Measurements from ENCODE around the gene SLC25A1.

DNA sequence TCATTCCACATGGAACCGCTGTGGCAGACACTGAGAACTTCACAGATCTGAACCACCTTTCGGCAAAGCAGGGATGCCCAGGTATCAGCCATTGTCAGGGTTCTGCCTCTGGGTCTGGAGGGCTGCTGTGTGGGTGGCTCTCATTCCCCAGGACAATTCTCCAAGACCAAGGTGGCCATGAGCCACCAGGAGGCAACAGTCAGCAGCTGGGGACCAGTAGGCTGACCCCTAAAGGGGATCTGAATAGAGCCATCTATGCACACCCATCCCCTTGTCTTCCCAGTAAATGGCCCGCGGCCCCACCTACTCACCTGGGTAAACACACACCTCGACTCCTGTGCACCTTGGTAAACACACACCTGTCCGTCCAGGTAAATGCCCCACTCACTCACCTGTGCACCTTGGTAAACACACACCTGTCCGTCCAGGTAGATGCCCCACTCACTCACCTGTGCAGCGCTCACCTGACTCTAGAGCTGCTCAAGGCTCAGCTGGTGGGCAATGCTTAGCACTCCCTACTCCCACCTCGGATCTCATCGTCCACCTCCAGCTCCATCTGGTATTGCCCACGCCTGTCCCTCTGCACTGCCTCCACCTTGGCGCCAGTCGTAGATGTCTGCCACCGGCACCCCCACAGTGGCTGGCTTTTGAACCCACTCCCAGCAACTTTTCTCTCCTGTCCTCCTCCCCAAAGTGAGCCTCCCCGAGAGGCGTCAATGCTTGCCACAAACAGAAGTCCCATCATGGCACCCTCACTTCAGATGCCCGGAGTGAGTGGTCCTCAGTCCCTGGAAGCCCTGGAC lies 10.2 kb downstream of the SLC25A1 start:
- TF ChIP-seq EZH2 (IDR thresholded peaks at IDR 0.05; ENCODE audit: borderline replicate concordance), result no peak
- TF ChIP-seq, protein P1, sequence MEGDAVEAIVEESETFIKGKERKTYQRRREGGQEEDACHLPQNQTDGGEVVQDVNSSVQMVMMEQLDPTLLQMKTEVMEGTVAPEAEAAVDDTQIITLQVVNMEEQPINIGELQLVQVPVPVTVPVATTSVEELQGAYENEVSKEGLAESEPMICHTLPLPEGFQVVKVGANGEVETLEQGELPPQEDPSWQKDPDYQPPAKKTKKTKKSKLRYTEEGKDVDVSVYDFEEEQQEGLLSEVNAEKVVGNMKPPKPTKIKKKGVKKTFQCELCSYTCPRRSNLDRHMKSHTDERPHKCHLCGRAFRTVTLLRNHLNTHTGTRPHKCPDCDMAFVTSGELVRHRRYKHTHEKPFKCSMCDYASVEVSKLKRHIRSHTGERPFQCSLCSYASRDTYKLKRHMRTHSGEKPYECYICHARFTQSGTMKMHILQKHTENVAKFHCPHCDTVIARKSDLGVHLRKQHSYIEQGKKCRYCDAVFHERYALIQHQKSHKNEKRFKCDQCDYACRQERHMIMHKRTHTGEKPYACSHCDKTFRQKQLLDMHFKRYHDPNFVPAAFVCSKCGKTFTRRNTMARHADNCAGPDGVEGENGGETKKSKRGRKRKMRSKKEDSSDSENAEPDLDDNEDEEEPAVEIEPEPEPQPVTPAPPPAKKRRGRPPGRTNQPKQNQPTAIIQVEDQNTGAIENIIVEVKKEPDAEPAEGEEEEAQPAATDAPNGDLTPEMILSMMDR (IDR thresholded peaks at IDR 0.05; ENCODE audit: poor library complexity), result peak; percentile 15
- no peak for TF ChIP-seq EZH2phosphoT487 (IDR thresholded peaks at IDR 0.05; ENCODE audit: low read depth, severe bottlenecking, unreplicated experiment)
